OCI-LY3 (cell line): Measurements from ENCODE around the gene TK1.

Experiments used
- CTCF ChIP-seq: fragments of 200-600, 300-600 bp; sonication (generic); IDR thresholded peaks from 2 replicates; pipeline ENCODE4 v1.5.1; 2014; ENCODE audit warnings: antibody characterized with exemption, low read length, low read depth
- EZH2phosphoT487 ChIP-seq: fragments of 200-600 bp; shearing (Covaris generic); IDR thresholded peaks from 2 replicates; pipeline ENCODE4 v1.6.1; 2018; ENCODE audit warnings: antibody characterized with exemption, mixed run types, low read depth

DNA sequence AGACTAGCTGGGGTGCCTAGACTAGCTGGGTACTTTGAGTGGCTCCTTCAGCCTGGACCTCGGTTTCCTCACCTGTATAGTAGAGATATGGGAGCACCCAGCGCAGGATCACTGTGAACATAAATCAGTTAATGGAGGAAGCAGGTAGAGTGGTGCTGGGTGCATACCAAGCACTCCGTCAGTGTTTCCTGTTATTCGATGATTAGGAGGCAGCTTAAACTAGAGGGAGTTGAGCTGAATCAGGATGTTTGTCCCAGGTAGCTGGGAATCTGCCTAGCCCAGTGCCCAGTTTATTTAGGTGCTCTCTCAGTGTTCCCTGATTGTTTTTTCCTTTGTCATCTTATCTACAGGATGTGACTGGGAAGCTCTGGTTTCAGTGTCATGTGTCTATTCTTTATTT lies 36.2 kb upstream of the TK1 start:
- no peak for TF ChIP-seq CTCF
- TF ChIP-seq EZH2phosphoT487 = no peak
